BE2C (cell line): ENCODE results near the gene CPEB3.

Experiments
- DNase-seq: peaks from one replicate; pipeline ENCODE4 v3.0.0-alpha.2; 2020
- H3K27me3 ChIP-seq: fragments of 250-450 bp; sonication (Bioruptor Pico); 2 replicates; pipeline ENCODE4 v1.5.1; 2020; ENCODE audit warnings: mild to moderate bottlenecking
- H3K36me3 ChIP-seq: fragments of 250-450 bp; sonication (Bioruptor Pico); 2 replicates; pipeline ENCODE4 v1.5.1; 2020; ENCODE audit warnings: mild to moderate bottlenecking
- H3K4me1 ChIP-seq: fragments of 250-450 bp; sonication (Bioruptor Pico); 2 replicates; pipeline ENCODE4 v1.5.1; 2020
- H3K4me3 ChIP-seq: 2 replicates; pipeline ENCODE4 v1.5.1; 2011; ENCODE audit warnings: low read depth, low read length
- H3K9me3 ChIP-seq: fragments of 250-450 bp; sonication (Bioruptor Pico); 2 replicates; pipeline ENCODE4 v1.5.1; 2020
- TF ChIP-seq, protein P1 (sequence below): IDR thresholded peaks from 2 replicates; pipeline ENCODE4 v1.5.1; 2012; ENCODE audit warnings: mild to moderate bottlenecking, low read depth, low read length

Gene CPEB3

DNA sequence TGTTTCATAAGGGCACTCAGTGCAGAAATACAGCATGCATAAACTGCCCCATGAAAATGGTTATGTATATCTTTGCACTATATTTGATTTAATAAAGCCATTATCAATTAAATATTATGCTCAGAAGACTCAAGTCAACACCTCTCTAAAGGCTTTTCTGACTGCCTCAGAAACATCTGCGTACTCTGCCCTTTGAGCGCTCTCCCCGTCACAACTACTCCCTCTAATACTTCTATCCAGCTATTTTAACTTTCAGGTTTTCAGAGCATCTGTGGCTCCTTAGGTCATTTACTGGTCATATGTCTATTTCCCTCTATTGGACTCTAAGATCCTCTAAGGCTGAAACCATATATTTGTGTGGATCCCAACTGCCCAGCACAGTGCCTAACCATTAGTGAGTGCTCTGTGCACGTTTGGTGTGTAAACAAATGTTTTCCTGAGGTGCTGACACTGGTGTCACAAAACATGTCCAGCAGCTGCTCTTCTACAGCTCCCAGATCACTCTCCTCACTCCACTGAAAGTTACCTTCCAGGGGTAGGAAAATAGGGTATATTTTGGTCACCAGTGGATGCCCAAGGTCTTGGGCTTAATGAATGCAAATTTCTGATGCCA lies 188.2 kb downstream of the CPEB3 start:
- H3K36me3 ChIP-seq: no peaks in the 10 kb centered on the region
- no peaks in the 10 kb centered on the region for H3K27me3 ChIP-seq
- TF ChIP-seq, protein P1, sequence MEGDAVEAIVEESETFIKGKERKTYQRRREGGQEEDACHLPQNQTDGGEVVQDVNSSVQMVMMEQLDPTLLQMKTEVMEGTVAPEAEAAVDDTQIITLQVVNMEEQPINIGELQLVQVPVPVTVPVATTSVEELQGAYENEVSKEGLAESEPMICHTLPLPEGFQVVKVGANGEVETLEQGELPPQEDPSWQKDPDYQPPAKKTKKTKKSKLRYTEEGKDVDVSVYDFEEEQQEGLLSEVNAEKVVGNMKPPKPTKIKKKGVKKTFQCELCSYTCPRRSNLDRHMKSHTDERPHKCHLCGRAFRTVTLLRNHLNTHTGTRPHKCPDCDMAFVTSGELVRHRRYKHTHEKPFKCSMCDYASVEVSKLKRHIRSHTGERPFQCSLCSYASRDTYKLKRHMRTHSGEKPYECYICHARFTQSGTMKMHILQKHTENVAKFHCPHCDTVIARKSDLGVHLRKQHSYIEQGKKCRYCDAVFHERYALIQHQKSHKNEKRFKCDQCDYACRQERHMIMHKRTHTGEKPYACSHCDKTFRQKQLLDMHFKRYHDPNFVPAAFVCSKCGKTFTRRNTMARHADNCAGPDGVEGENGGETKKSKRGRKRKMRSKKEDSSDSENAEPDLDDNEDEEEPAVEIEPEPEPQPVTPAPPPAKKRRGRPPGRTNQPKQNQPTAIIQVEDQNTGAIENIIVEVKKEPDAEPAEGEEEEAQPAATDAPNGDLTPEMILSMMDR: no peak
- no peaks in the 10 kb centered on the region for H3K9me3 ChIP-seq
- no peak overlapping the region for H3K4me3 ChIP-seq
- no peak for DNase-seq
- no peaks in the 10 kb centered on the region for H3K4me1 ChIP-seq

DNA sequence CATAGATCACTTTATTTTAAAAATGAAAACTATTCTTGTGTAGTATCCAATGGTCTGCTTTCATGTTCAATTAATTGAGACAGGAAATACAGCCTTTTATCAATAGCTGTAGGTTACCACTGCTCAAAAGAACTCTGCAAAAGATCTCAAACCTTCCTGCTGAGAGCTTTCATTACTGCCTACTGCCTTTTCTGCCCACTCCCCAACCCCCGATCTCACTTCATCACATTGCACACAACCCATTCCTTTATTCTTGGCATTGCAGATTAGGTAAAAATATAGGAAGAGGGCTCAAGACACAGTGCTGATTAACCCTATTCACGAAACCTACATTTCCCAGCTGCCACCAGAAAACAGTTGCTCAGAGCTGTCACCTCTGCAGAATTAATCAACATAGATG lies 195.9 kb downstream of the CPEB3 start:
- no peak overlapping the region for H3K4me3 ChIP-seq
- DNase-seq: no peak
- peaks cover 5% of the 10 kb centered on the region; the same call in 1 of the 2 replicates for H3K4me1 ChIP-seq
- H3K27me3 ChIP-seq: no peaks in the 10 kb centered on the region
- H3K9me3 ChIP-seq: no peaks in the 10 kb centered on the region
- H3K36me3 ChIP-seq: no peaks in the 10 kb centered on the region
- TF ChIP-seq, protein P1: no peak

DNA sequence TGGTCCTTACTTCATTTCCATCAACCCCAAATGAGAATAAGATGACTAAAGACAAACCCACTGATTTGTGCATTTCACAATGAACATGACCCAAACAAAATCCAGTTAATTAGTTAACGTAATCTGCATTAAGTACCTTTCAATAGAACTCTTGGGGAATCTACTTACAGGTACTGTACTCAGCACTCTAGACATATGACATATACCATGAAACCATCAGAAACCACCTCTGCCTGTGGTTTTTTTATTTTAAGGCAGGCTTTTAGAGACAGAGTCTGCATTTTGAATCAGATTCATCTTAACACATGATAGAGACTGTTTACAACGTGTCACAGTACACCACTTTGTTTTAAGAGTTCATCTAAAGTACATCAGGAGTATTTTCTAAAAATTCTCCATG lies 198.9 kb downstream of the CPEB3 start:
- Histone ChIP-seq H3K4me3 (no peak overlapping the region), H3K27me3 (no peaks in the 10 kb centered on the region), H3K36me3 (no peaks in the 10 kb centered on the region), H3K4me1 (peaks cover 5% of the 10 kb centered on the region; the same call in 1 of the 2 replicates), H3K9me3 (no peaks in the 10 kb centered on the region)
- no peak for DNase-seq
- TF ChIP-seq, protein P1: no peak

DNA sequence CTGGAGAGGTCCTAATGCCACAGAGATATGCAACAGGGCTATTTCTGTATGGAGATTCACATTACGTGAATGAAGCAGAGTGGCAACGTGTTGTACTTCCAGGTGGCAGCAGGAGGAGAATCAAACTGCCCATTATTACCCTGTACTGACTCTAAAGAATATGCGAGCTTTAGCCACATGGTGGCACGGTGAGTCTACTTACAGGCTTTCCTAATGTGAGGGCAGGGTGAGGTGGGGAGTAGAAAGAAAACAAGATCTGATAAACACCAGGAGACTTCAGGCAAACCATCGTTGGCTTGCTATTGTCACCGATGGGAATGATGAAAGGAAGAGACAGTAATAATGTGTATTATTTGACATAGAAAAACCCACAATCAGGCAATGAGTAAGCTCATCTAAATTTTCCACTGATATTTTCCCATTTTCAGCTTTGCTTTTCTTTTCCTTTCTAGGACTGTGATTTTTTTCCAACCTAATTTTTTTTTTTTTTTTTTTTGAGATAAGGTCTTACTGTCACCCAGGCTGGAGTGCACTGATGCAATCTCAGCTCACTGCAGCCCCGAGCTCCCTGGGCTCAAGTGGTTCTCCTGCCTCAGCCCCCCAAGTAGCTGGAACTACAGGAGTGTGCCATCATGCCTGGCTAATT lies 203.0 kb downstream of the CPEB3 start:
- Histone ChIP-seq H3K27me3 (no peaks in the 10 kb centered on the region), H3K36me3 (no peaks in the 10 kb centered on the region), H3K4me1 (no peaks in the 10 kb centered on the region), H3K9me3 (no peaks in the 10 kb centered on the region), H3K4me3 (no peak overlapping the region)
- TF ChIP-seq, protein P1: peak; percentile 90
- DNase-seq: peak; percentile 76

DNA sequence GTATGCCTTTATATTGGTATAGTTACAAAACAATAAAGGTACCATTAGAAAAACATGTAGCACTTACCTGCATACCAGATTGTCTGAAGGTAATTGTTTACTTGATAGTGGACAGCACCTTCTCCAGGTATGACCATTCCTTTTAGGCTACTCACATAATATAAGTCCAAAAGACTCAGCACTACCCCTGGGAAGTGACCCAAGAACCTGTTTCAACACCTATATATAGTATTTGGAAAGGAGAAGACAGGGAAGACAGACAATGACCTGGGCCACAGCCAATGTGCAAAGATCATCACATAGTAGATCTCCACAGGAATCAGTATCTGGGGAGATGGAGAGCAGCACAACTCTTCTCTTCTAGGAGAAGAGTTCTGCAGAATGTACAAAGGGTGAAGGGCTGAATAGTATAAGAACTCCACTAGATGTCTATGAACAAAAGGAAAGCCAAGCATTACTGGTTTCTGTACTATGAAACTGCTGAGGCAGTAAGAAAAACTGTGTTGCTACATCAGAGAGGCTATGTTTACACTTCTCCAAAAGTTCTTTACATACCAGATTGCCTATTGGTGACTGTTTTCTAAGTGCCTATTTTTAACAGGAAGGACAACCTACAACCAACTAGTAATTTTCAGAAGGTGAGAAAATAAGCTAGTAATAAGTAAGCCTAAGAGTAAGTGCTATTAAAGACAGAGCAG lies 208.1 kb downstream of the CPEB3 start:
- H3K27me3 ChIP-seq: no peaks in the 10 kb centered on the region
- H3K4me1 ChIP-seq: no peaks in the 10 kb centered on the region
- TF ChIP-seq, protein P1: no peak
- DNase-seq: no peak
- no peaks in the 10 kb centered on the region for H3K36me3 ChIP-seq
- no peaks in the 10 kb centered on the region for H3K9me3 ChIP-seq
- H3K4me3 ChIP-seq: no peak overlapping the region

DNA sequence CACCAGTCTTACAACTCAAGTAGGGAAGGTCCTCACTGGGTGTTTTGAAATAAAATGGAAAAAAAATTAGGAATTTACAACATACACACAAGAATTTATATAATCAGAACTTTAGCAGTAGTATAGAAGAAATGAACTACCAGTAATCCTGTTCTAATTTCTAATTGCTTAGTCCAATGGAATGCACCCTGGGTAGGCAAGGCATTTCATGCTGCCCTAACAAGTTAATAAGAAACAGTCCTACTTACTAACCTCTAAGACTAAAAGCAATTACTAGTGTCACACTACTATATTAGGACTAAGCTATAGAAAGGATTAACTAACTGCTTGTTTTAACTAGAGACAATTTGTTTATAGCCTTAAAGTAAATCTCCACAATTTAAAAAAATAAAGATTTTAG lies 209.2 kb downstream of the CPEB3 start:
- H3K4me3 ChIP-seq: no peak overlapping the region
- H3K36me3 ChIP-seq: no peaks in the 10 kb centered on the region
- H3K4me1 ChIP-seq: no peaks in the 10 kb centered on the region
- TF ChIP-seq, protein P1: no peak
- DNase-seq: no peak
- H3K9me3 ChIP-seq: no peaks in the 10 kb centered on the region
- no peaks in the 10 kb centered on the region for H3K27me3 ChIP-seq
